Measurements from ENCODE around the gene TMEM269. TPM values are rescaled to one million over a fixed set of nuclear protein-coding genes. Genes with fewer than 3 reads are reported as not detected.

TMEM269 gene
- total and polyA plus RNA-seq, 10 of the 15 experiments (the other 5 are each of a cell fraction or from before 2014, with no cell fraction given) = 0.02 to 0.26 (median 0.06) TPM; not detected in 2

- H3K27ac ChIP-seq (ENCODE audit: control insufficient read depth, insufficient read depth) = no peak overlapping the region
- FAIRE-seq (no peak), ATAC-seq (peak; percentile 88), DNase-seq (ENCODE audit: low read depth, low spot score) (no peak)
- CTCF ChIA-PET = interaction anchor here (0.9 to 2.1 kb wide), 7 partner anchors 9 to 297 kb away, joined by 3 to 39 read pairs (median 4); partner anchors contain the start of genes ERMAP and SVBP
- peaks cover 10 to 21% of the 10 kb centered on the region in 2 experiments for H3K36me3 ChIP-seq (ENCODE audit: control insufficient read depth in 2 of 2, insufficient read depth in 2 of 2, low read length in 1 of 2)
- no TSS peak for BruUV-seq (replicated peaks)
- H3K79me2 ChIP-seq (ENCODE audit: control insufficient read depth, insufficient read depth, low read length) = no peaks in the 10 kb centered on the region
- no peak overlapping the region for H3K9ac ChIP-seq (ENCODE audit: control insufficient read depth, insufficient read depth, low read length)
- no peaks in the 10 kb centered on the region for H4K20me1 ChIP-seq (ENCODE audit: control insufficient read depth, insufficient read depth)
- H3K4me1 ChIP-seq (ENCODE audit: control insufficient read depth, insufficient read depth, low read length) = peaks cover 5% of the 10 kb centered on the region; the same call in 1 of the 2 replicates
- H3K9me3 ChIP-seq (replicated peaks; ENCODE audit: control insufficient read depth, insufficient read depth, low read length) = no peaks in the 10 kb centered on the region
- H3K4me3 ChIP-seq = no peak overlapping the region
- no peaks in the 10 kb centered on the region for H3K27me3 ChIP-seq (replicated peaks in 1 of 2; ENCODE audit: control insufficient read depth in 2 of 2, insufficient read depth in 2 of 2, low read length in 1 of 2)
- H2AFZ ChIP-seq (ENCODE audit: control insufficient read depth, low read depth, low read length) = no peak overlapping the region
- SMC1A ChIA-PET (ENCODE audit: uncharacterized antibody, unreplicated experiment) = interaction anchor here (1.1 to 5.6 kb wide), 5 partner anchors 12 to 295 kb away, joined by 4 to 53 read pairs (median 21); partner anchors contain the start of genes C1orf50 and P3H1
- 19% methylated on average over 2 of the region's 2 CpGs for WGBS (ENCODE audit: insufficient coverage, insufficient replicate concordance, low lambda C conversion rate, missing lambda C conversion rate)
- POLR2A ChIA-PET = interaction anchor here (0.5 to 1.9 kb wide), 3 partner anchors 13 to 296 kb away, joined by 3 to 7 read pairs (median 5); partner anchors contain the start of genes C1orf50, ERMAP and P3H1
- peak; percentile 53; the same call in 1 of the 2 replicates for TF ChIP-seq SPI1 (IDR thresholded peaks at IDR 0.05; ENCODE audit: borderline replicate concordance, insufficient read depth, low read depth, low read length)
- TF ChIP-seq CREB1 (IDR thresholded peaks at IDR 0.05; ENCODE audit: low read depth) = no peak
- peak; percentile 27; the same call in 1 of the 2 replicates for TF ChIP-seq RUNX3 (IDR thresholded peaks at IDR 0.05; ENCODE audit: low read length)
- RAD21 ChIA-PET (ENCODE audit: unreplicated experiment) = interaction anchor here (0.9 to 5.2 kb wide), 3 partner anchors 12 to 294 kb away, joined by 4 to 92 read pairs (median 25); partner anchors contain the start of genes C1orf50 and P3H1
- in situ Hi-C loops (cut with MboI) (loop anchor here (5.0 kb wide), 1 partner anchor 288 kb away; no protein-coding TSS in a partner anchor), intact Hi-C loops (cut with micrococcal nuclease; ENCODE audit: unreplicated experiment) (loop anchor here (2.0 kb wide), 1 partner anchor 133 kb away; no protein-coding TSS in a partner anchor)
- H3K4me2 ChIP-seq (ENCODE audit: control insufficient read depth, insufficient read depth) = no peak overlapping the region
Measured at GRCh38 chr1:42779725-42780124, 5.1 kb upstream of the TMEM269 start.

DNA sequence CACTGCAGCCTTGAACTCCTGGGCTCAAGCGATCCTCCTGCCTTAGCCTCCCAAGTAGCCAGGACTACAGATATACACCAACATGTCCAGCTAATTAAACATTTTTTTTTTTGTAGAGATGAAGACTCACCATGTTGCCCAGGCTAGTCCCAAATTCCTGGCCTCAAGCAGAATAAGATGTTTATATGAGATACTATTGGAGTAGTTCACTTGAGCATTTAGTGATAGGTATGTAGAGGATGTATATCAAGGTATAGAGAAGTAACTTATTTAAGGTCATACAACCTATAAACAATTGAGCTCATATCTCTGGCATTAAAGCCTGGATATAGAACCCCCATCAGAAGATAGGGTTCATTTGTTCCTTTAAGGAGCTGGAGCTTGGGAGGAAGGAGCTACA is 4.6 kb upstream of the TMEM269 start:
- Histone ChIP-seq H3K4me2 (ENCODE audit: control insufficient read depth, insufficient read depth) (no peak overlapping the region), H3K9ac (ENCODE audit: control insufficient read depth, insufficient read depth, low read length) (no peak overlapping the region), H3K4me1 (ENCODE audit: control insufficient read depth, insufficient read depth, low read length) (peaks cover 5% of the 10 kb centered on the region; the same call in 1 of the 2 replicates), H3K27me3 (replicated peaks in 1 of 2; ENCODE audit: control insufficient read depth in 2 of 2, insufficient read depth in 2 of 2, low read length in 1 of 2) (no peaks in the 10 kb centered on the region), H3K27ac (ENCODE audit: control insufficient read depth, insufficient read depth) (no peak overlapping the region), H3K9me3 (replicated peaks; ENCODE audit: control insufficient read depth, insufficient read depth, low read length) (no peaks in the 10 kb centered on the region), H3K36me3 (ENCODE audit: control insufficient read depth in 2 of 2, insufficient read depth in 2 of 2, low read length in 1 of 2) (peaks cover 8 to 17% of the 10 kb centered on the region in 2 experiments), H2AFZ (ENCODE audit: control insufficient read depth, low read depth, low read length) (no peak overlapping the region), H3K79me2 (ENCODE audit: control insufficient read depth, insufficient read depth, low read length) (no peaks in the 10 kb centered on the region), H3K4me3 (no peak overlapping the region), H4K20me1 (ENCODE audit: control insufficient read depth, insufficient read depth) (no peaks in the 10 kb centered on the region)
- DNase-seq (ENCODE audit: low read depth, low spot score) (no peak), FAIRE-seq (no peak), ATAC-seq (no peak)
- BruUV-seq (replicated peaks) = no TSS peak
- RAD21 ChIA-PET (ENCODE audit: unreplicated experiment) = interaction anchor here (0.9 to 5.2 kb wide), 4 partner anchors 12 to 293 kb away, joined by 4 to 92 read pairs (median 14); partner anchors contain the start of genes C1orf50 and P3H1
- intact Hi-C loops (cut with micrococcal nuclease; ENCODE audit: unreplicated experiment) (no loop called here), in situ Hi-C loops (cut with MboI) (loop anchor here (5.0 kb wide), 1 partner anchor 287 kb away; no protein-coding TSS in a partner anchor)
- SMC1A ChIA-PET (ENCODE audit: uncharacterized antibody, unreplicated experiment) = interaction anchor here (0.6 to 5.6 kb wide), 7 partner anchors 12 to 295 kb away, joined by 3 to 53 read pairs (median 21); partner anchors contain the start of genes C1orf50, P3H1 and ZNF691
- 100% methylated on average over 1 of the region's 1 CpG for whole genome bisulfite sequencing (ENCODE audit: insufficient coverage, insufficient replicate concordance, low lambda C conversion rate, missing lambda C conversion rate)
- CTCF ChIA-PET = interaction anchor here (1.0 to 2.0 kb wide), 5 partner anchors 10 to 294 kb away, joined by 3 to 39 read pairs (median 4); no protein-coding TSS in a partner anchor
- POLR2A ChIA-PET = interaction anchor here (0.5 to 1.3 kb wide), 2 partner anchors 36 to 295 kb away, joined by 3 to 5 read pairs; partner anchors contain the start of gene ERMAP
- TF ChIP-seq NR2C2 (IDR thresholded peaks at IDR 0.05; ENCODE audit: borderline replicate concordance, control insufficient read depth, insufficient read length, low read depth) (no peak), NRF1 (conservative IDR thresholded peaks at IDR 0.05; ENCODE audit: low read depth, low read length) (no peak), RB1 (IDR thresholded peaks at IDR 0.05; ENCODE audit: borderline replicate concordance) (no peak), HCFC1 (IDR thresholded peaks at IDR 0.05; ENCODE audit: low read length) (no peak), POLR2AphosphoS2 (IDR thresholded peaks at IDR 0.05; ENCODE audit: low read depth, low read length) (no peak), BACH1 (IDR thresholded peaks at IDR 0.05; ENCODE audit: borderline replicate concordance) (no peak), STAT1 (conservative IDR thresholded peaks at IDR 0.05) (no peak), NFYB (IDR thresholded peaks at IDR 0.05; ENCODE audit: insufficient read depth, low read depth, low read length) (no peak), ZNF207 (IDR thresholded peaks at IDR 0.05; ENCODE audit: borderline replicate concordance) (no peak)
- TF ChIP-seq, protein P1, sequence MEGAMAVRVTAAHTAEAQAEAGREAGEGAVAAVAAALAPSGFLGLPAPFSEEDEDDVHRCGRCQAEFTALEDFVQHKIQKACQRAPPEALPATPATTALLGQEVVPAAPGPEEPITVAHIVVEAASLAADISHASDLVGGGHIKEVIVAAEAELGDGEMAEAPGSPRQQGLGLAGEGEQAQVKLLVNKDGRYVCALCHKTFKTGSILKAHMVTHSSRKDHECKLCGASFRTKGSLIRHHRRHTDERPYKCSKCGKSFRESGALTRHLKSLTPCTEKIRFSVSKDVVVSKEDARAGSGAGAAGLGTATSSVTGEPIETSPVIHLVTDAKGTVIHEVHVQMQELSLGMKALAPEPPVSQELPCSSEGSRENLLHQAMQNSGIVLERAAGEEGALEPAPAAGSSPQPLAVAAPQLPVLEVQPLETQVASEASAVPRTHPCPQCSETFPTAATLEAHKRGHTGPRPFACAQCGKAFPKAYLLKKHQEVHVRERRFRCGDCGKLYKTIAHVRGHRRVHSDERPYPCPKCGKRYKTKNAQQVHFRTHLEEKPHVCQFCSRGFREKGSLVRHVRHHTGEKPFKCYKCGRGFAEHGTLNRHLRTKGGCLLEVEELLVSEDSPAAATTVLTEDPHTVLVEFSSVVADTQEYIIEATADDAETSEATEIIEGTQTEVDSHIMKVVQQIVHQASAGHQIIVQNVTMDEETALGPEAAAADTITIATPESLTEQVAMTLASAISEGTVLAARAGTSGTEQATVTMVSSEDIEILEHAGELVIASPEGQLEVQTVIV (IDR thresholded peaks at IDR 0.05; ENCODE audit: borderline replicate concordance, partially characterized antibody) = no peak

All from GM12878 (cell line).